HL-60/S4 (cell line): ENCODE measurements around the gene LBH.

Experiments
- in situ Hi-C: fragments of 300-500 bp; cut with MboI; formaldehyde crosslinking; loops from 2 replicates; pipeline ENCODE4 v1.14.3; 2022; ENCODE audit warnings: low sequenced_read_pairs

The LBH gene

GRCh38 chr2:30272286-30272685 is 41.0 kb downstream of the LBH start:
- in situ Hi-C loops, result no loop called here

DNA sequence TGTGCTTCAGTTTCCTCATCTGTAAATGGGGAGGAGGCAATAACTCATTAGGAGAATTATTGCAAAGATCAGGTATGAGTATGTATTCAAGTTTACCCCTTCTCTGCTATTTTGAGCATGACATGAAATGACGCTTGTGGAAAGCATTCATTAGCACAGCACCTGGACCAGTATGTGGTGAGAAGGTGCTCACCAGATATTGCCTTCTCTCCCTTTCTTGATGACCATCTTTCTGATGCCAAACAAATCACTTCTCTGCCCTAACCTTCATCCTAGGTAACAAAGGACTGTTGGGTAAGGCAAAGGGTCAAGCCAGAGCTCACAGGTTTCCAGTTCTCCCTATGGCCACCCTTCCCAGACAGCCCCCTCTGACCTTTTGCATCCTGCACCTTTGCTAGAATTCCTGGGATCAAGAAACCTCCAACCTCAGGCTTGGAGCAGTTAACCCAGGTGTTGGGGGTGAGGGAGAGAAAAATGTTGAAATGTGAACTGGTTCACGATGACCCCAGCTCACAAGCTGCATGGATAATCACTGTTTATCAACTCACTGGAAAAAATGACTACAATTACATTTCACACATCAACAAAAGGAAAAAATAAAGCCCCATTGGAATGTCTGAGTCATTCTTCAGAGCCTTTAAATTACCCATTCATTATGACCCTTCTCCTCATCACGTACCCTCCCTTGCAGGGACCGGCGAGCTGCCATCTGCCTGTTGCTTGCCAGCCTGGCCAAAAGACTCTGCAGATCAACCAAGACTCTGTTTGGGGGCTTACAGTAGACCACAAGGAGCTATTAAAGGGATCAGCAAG is 41.6 kb downstream of the LBH start:
- in situ Hi-C loops, result no loop called here

- in situ Hi-C loops, result no loop called here
Measured at GRCh38 chr2:30273574-30273929, 42.2 kb downstream of the LBH start.

DNA sequence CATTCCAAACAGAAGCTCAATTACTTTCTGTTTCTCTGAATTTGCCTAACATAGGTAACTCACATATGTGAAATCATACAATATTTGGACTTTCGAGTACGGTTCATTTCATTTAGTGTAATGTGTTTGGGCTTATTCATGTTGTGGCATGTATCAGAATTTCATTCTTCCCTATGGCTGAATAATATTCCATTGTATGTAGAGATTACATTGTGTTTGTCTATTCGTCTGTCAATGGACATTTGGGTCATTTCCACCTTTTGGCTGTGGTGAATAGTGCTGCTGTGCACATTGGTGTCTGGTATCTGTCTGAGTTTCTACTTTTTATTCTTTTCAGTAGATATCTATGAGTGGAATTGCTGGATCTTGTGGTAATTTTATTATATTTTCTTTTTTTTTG is 43.9 kb downstream of the LBH start:
- in situ Hi-C loops, result no loop called here

DNA sequence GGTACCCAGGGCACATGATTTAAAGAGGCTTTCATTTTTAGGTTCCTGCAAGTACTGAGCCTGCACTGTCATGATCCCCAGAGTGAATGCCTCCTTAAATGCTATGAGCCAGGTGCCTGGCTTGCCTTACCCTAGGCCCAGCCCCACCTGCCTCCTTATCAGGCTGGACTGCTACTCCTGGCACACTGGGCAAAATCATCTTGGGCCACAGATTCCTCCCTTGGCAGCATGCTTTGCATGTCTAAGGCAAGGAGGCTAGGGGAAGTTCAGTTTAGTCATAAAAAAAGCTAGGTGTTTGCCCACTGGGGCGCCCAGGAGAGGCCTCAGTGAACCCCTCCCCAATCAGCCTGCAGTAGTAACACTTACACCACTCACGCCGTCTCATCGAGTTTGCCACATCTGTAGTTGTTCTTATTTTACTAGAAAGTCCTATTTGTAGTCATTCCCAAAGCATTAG is 45.1 kb downstream of the LBH start:
- in situ Hi-C loops, result no loop called here

DNA sequence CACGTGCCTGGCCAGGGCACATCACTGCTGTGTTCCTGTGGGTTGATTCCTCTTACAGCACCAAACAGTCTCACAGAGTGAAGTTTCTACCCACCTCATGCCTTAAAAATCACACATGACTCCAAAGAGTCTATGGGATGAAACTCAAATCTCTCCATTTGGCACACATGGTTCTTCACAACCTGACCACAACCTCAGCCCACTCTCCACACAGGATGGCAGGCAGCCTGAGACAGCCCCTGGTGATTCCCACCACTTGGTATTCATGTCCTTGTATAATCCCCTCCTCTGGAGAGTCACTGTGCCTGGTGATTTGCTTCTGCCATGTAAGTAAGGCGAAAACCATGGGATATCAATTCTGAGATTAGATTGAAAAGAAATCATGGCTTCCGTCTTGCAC is 46.2 kb downstream of the LBH start:
- in situ Hi-C loops, result no loop called here

DNA sequence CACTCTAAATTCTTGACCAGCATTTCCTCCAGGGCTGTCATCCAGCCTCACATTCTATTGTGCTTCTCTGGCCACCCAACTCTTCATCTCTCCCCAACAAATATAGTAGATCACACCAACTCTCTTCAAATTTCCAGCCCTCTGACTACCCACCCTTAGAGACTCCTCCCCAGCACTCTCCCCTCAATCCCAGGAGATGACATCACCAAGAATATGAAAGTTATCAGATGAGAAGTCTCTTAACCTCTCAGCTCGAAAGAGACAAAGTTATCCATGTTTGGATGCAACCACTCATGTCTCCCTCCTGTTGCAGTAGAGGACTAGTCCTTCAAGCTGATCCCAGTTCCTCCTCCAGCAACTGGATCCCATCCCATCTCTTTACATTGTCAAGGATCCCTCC is 47.1 kb downstream of the LBH start:
- in situ Hi-C loops, result no loop called here

DNA sequence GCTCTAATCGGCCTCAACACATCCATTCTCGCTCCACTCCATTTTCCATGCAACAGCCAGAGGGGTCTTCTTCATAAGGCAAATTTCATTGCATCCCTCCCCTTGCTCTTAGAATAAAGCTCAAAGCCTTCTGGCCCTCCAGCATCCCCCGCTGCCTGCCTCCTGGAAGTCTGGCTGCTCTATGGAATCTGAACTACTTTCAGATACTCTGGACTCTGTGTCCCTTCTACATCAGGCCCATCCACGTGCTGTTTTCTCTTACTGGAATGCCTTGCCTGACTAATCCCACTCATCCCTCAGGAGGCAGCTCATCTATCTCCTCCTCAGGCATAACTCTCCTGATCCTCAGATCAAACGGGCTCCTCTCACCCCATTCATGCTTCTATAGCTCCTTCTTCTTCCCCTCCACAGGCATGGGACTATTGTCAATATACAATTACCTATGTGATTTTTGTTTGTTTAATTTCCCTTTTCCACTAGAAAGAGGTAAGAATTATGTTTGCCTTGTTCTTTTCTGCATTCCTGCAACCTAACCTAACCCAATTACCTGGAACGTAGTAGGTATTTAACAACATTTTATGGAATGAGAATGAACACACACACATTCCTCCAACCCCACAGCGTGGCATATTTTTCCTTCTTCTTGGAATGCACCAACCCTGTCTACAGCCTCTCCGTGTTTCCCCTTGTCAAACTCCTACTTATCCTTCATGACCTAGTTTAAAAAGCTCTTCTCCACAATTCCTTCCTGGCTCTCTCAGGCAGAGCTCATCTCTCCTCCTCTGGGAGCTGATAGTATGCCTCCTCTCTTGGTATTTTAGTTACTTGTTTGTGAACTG is 49.5 kb downstream of the LBH start:
- in situ Hi-C loops, result no loop called here

- in situ Hi-C loops, result no loop called here
Measured at GRCh38 chr2:30282081-30282480, 50.7 kb downstream of the LBH start.

DNA sequence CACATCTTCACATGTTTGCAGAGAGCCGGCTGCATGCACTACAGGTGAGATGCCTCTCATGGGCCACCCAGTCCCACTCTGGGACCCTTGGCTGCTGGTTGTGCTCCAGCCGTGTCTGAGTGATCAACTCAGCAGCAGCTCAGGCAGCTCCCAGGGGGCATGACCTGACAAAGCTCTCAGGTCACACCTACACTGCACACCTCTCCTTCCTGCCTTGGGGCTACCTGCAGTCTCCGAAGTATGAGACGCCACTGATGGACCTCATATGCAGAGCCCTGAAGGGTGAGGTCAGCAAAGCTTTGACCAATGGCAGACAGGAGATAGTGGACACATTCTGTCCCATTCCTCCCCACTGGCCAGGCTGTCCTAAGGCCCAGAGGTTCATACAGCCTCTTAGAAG is 51.4 kb downstream of the LBH start:
- in situ Hi-C loops, result no loop called here

DNA sequence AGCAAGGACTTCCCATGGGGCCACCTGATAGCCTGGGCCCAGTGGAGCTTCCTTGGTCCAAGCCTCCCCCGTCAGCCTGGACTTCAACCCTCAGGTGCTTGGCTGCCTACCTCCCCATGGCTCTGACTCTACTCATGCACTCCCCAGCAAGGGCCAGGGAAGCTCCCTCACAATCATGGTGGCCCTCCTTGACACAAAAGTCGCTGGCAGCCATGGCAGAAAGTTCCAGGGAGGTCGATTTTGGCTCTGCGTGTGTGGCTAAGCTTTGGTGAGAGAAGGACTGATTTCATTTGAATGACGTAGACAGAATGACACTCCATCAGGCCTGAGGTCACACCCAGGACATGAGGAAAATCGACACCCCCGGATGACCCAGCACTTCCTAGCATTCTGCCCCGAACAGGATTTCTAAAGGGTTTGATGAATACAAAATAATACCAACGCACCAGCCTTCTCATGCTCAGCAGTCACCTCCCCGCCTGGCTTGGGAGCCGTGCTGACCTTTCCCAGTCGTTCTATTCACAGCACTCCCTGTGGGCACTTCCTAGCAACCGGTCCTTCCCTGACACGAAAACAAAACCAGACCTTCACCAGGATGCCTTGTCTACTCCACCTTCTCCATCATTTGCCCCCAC is 52.7 kb downstream of the LBH start:
- in situ Hi-C loops, result no loop called here

DNA sequence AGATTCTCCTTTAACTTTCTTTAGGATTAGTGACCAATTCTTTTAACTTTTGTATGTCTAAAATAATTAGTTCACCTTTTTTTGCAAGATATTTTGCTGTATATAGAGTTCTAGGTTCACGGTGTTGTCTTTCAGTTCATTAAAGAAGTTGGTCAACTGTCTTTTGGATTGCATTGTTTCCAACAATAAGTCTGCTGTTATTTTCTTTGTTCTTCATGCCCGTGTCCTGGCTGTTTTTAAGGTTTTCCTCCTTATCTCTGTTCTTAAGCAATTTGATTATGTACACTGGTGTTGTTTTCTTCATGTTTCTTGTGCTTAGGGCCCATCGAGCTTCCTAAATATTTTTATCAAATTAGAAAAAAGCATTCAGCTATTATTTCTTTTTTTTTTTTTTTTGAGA is 54.4 kb downstream of the LBH start:
- in situ Hi-C loops, result no loop called here

DNA sequence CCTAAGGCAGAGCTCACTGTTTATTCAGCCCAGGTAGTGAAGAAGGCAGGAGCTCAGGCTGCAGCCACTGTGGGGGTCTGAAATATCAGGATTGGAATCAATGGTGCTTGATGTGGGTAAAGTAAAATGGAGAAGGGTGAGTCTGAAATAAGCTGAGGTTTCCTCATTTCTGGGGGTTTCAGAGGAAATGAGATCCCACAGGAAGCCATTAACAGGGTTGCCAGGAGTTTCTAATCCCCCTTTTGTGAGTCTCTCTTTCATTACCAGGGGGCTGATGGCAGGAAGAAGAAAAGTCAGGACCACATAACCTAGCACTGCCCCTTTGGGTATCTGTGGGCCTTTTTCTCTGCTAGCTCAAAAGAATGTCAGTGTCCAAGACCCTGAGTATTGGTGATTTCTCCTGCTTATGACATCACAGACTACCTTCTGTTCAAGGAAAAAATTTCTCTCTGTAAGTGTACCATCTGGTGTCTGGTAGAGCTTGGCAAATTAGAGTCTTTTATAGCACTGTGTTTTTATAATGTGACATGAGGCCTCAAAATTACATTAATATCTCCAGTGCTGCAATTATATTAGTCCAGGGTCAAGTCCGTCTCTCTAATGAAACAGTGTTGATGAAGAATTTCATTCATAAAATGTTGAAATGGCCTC is 56.0 kb downstream of the LBH start:
- in situ Hi-C loops, result no loop called here

- in situ Hi-C loops, result no loop called here
Measured at GRCh38 chr2:30287857-30288513, 56.7 kb downstream of the LBH start.

DNA sequence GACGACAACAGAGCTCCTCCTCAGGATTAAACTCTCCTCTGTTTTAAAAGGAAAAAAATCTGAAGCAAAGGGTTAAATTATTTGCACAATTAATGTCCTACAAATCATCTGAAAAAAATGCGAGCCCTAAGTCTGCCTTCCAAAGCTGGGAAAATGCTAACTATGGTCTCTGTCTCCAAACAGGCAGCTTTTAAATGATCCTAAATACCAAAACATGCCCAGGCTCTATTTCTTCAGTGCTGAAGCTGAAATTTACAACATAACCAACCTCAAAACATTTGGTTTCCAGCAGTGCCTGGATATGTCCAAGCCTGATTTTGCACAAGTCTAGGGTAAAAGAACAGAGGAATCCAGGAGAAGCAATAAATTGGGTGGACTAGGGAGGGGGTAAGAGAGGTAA is 57.2 kb downstream of the LBH start:
- in situ Hi-C loops, result no loop called here

GRCh38 chr2:30293303-30293921 is 62.1 kb downstream of the LBH start:
- in situ Hi-C loops, result no loop called here

DNA sequence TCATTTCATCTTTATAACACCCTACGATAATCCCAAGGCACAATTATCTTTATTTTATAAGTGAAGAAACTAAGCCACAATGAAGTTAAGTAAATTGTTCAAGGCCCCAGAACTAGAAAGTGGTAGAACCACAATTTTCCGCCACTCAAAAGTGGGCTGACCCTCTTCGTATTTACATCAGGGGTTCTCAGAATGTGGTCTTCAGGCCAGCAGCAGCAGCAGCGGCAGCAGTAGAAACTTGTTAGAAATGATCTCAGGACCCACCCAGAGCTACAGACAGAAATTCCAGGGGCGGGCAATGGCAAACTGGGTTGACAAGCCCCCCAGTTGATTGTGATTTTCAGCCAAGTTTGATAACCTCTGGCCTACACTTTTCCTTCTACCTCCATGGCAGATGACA is 62.8 kb downstream of the LBH start:
- in situ Hi-C loops, result no loop called here

DNA sequence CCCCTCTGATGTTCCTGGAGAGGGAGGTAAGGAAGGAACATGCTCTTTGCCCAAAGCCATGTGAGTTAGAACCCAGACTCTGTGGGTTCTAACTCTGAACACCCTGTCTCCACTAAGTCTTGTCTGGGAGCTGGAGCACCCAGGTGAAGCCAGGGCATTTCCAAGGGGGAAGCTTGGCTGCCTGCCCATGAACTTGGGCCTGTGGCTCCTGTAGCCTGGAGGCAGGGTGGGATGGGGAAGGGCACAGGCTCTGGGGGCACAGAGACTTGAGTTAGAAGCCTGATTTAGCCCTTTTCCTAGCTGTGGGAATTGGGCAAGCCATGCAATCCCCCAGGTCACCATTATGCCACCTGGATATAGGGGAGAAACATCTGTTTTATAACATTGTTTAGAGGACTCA is 65.2 kb downstream of the LBH start:
- in situ Hi-C loops, result no loop called here

- in situ Hi-C loops, result no loop called here
Measured at GRCh38 chr2:30298302-30298701, 67.0 kb downstream of the LBH start.

GRCh38 chr2:30300122-30300455 is 68.8 kb downstream of the LBH start:
- in situ Hi-C loops, result no loop called here
